NCI-H460 (cell line): ENCODE data around the gene ZNF256. TPM values are rescaled to one million over a fixed set of nuclear protein-coding genes. Genes with fewer than 3 reads are reported as not detected.

Experiments
- DNase-seq: peaks from one replicate; pipeline ENCODE4 v3.0.0-alpha.2; 2016; ENCODE audit warnings: low read depth; ENCODE audit errors: extremely low read depth
- polyA plus RNA-seq: library from polyadenylated mRNA; depleted of rRNA; stranded (reverse); fragments of >200 nt; gene quantifications from 2 replicates; pipeline ENCODE4 v1.2.3, GENCODE V29; 2014; cell fraction: nucleus; rRNA removed
- total RNA-seq: library from RNA; depleted of rRNA; stranded (reverse); fragments of >200 nt; shearing (Covaris generic); gene quantifications from 2 replicates; pipeline ENCODE4 v1.2.3, GENCODE V29; 2014; rRNA removed

Gene ZNF256
- not detected in 2 replicates for total RNA-seq
- polyA plus RNA-seq, result not detected in 2 replicates

DNA sequence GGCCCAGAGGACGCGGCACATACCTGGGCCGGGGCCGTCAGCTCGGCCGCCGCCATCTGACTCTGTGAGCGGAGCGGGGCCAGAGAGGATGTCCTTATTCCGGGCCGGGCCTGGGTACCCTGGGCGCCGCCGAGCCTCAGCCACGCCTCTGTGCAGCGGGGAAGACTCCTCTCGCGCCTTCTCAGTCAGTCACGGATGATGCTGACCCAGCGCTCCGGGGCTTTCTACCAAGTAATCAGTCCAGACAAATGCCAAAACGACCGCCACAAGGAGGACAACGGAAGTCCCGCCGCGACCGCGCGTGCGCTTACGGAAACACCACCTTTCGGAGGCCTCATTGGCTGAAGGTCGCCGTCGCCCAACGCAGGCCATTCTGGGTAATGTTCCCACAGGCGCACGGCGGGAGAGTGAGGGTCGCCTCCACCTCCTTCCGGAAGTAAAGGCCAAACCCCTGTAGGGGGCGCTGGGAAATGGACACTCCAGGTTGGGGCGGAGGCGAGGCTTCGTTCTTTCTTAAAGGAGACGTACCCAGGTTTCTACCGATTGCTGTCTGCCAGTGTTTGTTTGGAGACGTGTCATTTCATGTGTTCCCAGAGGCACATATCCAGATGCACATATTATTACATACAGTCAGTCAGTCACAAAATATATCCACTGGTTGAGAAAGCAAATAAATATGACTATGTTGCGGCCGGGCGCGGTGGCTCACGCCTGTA, at the start of gene ZNF256:
Gene ZNF256 (minus strand): TSS at position 288 of the 716 bp plus-strand sequence. CDS start 232 bp downstream, at position 56.
- no peak for DNase-seq

GRCh38 chr19:57992841-57993240, 45.3 kb upstream of the ZNF256 start:
- no peak for DNase-seq

DNA sequence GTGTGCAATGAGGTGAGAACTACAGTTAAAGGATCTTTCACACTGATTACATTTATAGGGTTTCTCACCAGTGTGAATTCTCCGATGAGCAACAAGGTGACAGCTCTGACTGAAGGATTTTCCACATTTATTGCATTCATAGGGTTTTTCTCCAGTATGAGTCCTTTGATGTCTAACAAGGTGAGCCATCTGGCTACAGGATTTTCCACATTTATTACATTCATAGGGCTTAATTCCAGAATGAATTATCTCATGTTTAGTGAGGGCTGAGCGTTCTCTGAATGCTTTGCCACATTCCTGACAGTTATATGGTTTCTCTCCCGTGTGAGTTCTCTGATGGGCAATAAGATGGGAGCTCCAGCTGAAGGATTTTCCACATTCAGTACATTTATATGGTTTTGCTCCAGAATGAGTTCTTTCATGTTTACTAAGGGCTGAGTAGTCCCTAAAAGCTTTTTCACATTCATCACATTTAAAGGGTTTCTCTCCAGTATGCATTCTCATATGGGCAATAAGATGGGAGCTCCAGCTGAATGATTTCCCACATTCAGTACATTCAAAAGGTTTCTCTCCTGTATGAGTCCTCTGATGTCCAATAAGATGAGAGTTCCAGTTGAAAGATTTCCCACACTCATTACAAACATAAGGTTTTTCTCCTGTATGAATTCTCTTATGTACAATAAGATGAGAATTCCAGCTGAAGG, 31.2 kb upstream of the ZNF256 start:
- DNase-seq, result no peak

DNA sequence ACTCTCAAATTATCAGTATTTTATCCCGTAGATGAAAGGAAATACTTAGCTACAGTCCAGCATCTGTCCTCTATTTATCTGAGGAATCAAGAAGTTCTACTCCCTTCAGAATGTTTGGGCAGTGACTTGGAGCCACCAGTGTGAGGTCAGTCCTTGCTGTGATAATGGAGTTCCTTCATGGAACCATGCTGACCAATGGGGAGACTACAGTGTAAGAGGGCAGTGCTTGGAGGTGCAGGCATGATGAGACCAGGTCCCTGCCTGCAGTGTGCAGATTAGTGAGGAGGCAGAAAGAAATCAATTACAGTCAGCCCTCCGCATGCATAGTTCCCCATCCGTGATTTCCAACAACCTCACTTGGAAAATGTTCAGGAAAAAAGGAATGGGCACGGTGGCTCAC, 26.9 kb upstream of the ZNF256 start, which contains the start of gene C19orf18:
Gene C19orf18 (minus strand): TSS at position 101 of the 400 bp plus-strand sequence. CDS start 102 bp downstream, outside the sequence.
- DNase-seq, result no peak

- no peak for DNase-seq
Measured at GRCh38 chr19:57964761-57965160, 17.3 kb upstream of the ZNF256 start.

DNA sequence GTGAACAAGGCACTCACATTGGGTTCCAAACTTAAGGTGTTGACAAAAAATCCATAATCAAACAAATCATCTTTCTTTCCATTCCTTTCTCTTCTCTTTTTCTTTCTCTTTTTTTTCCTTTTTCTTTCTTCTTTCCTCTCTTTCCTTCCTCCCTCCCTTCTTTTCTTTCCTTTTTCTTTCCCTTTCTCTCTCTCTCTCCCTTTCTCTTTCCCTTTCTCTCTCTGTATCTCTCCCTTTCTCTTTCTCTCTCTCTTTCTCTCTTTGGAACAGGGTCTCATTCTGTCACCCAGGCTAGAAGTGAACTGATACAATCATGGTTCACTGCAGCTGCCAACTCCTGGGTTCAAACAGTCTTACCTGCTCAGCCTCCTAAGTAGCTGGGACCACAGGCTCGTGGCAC, 14.3 kb upstream of the ZNF256 start:
- DNase-seq, result no peak

- no peak for DNase-seq
Measured at GRCh38 chr19:57954996-57955395, 7.5 kb upstream of the ZNF256 start.

DNA sequence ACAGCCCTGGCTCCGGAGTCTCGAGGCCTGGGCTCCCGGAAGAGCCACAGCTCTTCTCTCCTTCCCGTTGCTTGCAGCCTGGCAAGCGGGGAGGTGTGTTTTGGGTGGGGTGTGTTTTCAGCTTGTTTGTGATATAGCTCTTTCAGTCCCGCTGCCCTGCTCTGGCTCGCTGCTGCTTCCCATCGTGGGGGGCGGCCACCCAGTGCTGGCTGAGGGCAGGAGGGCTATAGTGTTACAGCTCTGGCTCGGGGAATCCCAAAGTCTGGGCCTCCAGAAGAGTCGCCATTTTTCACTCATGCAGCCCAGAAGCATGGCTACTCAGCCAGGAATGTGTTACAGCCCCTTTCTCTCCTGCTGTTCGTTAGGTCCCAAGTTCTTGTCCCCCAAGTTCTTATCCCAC, 2.2 kb upstream of the ZNF256 start:
- DNase-seq, result no peak

- no peak for DNase-seq
Measured at GRCh38 chr19:57949296-57949695, 1.8 kb upstream of the ZNF256 start.

- no peak for DNase-seq
Measured at GRCh38 chr19:57947088-57947418, 453 bp downstream of the ZNF256 start.

GRCh38 chr19:57946316-57946715, 1.2 kb downstream of the ZNF256 start:
- no peak for DNase-seq

DNA sequence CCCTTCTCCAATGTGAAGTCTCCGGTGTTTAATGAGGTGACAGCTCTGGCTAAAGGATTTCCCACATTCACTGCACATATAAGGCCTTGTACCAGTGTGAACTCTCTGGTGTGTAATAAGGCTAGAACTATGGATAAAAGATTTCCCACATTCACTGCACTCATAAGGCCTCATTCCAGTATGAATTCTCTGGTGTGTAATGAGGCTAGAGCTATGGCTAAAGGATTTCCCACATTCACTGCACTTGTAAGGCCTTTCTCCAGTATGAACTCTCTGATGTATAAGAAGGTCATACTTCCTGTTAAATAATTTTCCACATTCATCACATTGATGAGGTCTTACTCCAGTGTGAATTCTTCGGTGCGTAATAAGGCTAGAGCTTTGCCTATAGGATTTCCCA, 5.9 kb downstream of the ZNF256 start:
- no peak for DNase-seq

DNA sequence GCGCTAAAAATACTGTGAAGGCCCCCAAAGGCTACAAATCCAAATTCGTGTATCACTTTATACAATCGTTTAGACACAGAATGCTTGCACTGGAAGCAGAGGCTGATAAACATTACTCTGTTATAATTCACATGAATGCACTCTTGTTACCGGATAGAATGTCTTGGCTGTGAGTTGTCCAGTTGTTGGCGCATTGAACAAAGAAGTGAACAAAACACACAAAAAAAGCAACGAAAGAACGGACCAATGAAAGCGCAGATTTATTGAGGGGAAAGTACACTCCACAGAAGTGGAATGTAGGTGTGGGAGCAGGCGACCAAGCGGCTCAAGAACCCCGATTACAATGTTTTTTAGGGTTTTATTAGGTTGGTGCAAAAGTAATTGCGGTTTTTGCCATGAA, 11.8 kb downstream of the ZNF256 start:
- DNase-seq, result no peak

- DNase-seq, result no peak
Measured at GRCh38 chr19:57934820-57935665, 12.5 kb downstream of the ZNF256 start, which contains the start of gene ZNF418. Gene ZNF418, minus strand, starts transcription at chr19:57935402. Its CDS starts 1,580 bp downstream, at chr19:57933822.

- DNase-seq, result no peak
Measured at GRCh38 chr19:57927587-57927986, 19.9 kb downstream of the ZNF256 start.

DNA sequence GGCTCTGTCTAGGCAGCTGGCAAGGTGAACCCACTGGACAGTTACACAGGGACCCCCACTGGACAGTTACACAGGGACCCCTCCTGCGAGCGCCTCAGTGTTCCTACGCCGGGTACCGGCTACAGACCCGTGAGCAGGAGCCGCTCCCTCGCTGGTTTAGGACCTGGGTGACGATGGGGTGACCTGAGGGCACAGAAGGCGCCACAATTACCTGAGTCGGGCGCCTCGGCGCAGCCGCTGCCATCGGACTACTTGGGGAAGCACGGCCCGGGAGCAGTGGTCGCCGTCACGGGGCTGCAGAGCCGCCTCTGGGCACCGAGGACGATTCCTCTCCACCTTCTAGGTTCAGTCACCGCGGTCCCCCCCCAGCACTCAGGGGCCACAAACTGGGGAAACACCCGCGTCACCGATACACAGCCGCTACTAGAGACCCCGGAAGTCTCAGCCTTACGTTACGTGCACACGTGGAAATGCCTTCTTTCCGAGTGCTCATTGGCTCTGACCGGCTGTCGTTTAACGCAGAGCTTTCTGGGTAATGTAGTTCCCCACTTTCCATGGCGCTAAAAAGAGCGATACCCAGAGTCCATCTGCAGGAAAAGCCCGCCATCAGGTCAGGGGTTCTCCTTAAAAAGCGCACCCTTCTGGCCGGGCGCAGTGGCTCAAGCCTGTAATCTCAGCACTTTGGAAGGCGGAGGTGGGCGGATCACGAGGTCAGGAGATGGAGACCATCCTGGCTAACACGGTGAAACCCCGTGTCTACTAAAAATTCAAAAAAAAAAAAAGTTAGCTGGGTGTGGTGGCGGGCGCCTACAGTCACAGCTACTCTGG, 31.1 kb downstream of the ZNF256 start, which contains the start of gene ZNF417:
Gene ZNF417 (minus strand): TSS at position 425 of the 828 bp plus-strand sequence. CDS start 181 bp downstream, at position 244.
- peak; percentile 81 for DNase-seq

GRCh38 chr19:57914531-57914930, 33.0 kb downstream of the ZNF256 start:
- DNase-seq, result no peak

GRCh38 chr19:57907394-57907793, 40.1 kb downstream of the ZNF256 start:
- DNase-seq, result no peak

DNA sequence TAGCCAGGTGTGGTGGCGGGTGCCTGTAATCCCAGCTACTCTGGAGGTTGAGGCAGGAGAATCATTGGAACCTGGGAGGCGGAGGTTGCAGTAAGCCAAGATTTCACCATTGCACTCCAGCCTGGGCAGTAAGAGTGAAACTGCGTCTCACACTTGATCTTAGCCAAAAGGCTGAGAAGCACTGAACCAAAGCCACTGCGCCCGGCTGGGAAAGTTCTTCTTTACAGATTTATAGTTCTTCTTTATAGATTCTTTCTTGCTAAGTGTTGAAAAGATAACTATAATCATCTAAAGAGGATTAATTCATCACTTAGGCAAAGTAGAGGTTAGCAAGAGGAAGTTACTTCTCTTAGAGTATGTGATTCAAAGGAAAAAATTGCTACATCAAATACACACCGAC, 42.2 kb downstream of the ZNF256 start:
- no peak for DNase-seq

GRCh38 chr19:57903618-57904184, 43.8 kb downstream of the ZNF256 start:
- no peak for DNase-seq
